IPS DF 6.9 (cell line): Measurements from ENCODE around the gene ELFN1.

Experiments
- DNase-seq: peaks from one replicate; pipeline ENCODE4 v3.0.0-alpha.2; 2013; ENCODE audit warnings: low read depth, low spot score
- H3K27ac ChIP-seq: one replicate; pipeline ENCODE4 v1.5.1; 2013; ENCODE audit warnings: low read length, control low read depth
- H3K27me3 ChIP-seq: 2 replicates; pipeline ENCODE4 v1.6.1; 2013; ENCODE audit warnings: mild to moderate bottlenecking, low read length; ENCODE audit not compliant: control insufficient read depth, insufficient read depth
- H3K36me3 ChIP-seq: 2 replicates; pipeline ENCODE4 v1.6.1; 2013; ENCODE audit warnings: low read length; ENCODE audit not compliant: control insufficient read depth, insufficient read depth
- H3K4me1 ChIP-seq: 2 replicates; pipeline ENCODE4 v1.6.1; 2013; ENCODE audit warnings: low read length; ENCODE audit not compliant: control insufficient read depth, insufficient read depth
- H3K4me3 ChIP-seq: 2 replicates; pipeline ENCODE4 v1.5.1; 2013; ENCODE audit warnings: mild to moderate bottlenecking, low read length
- H3K9me3 ChIP-seq: 2 replicates; pipeline ENCODE4 v1.6.1; 2013; ENCODE audit warnings: low read length, inconsistent platforms; ENCODE audit not compliant: control insufficient read depth, insufficient read depth
- WGBS: extraction: QIAGEN DNeasy Blood & Tissue Kit; methylation state at CpG from one replicate; pipeline ENCODE4 v1.1.7; 2013; ENCODE audit warnings: mixed read lengths, missing lambda C conversion rate; ENCODE audit not compliant: insufficient read length, insufficient coverage; 5-methylcytosine and 5-hydroxymethylcytosine counted together

ELFN1 gene

DNA sequence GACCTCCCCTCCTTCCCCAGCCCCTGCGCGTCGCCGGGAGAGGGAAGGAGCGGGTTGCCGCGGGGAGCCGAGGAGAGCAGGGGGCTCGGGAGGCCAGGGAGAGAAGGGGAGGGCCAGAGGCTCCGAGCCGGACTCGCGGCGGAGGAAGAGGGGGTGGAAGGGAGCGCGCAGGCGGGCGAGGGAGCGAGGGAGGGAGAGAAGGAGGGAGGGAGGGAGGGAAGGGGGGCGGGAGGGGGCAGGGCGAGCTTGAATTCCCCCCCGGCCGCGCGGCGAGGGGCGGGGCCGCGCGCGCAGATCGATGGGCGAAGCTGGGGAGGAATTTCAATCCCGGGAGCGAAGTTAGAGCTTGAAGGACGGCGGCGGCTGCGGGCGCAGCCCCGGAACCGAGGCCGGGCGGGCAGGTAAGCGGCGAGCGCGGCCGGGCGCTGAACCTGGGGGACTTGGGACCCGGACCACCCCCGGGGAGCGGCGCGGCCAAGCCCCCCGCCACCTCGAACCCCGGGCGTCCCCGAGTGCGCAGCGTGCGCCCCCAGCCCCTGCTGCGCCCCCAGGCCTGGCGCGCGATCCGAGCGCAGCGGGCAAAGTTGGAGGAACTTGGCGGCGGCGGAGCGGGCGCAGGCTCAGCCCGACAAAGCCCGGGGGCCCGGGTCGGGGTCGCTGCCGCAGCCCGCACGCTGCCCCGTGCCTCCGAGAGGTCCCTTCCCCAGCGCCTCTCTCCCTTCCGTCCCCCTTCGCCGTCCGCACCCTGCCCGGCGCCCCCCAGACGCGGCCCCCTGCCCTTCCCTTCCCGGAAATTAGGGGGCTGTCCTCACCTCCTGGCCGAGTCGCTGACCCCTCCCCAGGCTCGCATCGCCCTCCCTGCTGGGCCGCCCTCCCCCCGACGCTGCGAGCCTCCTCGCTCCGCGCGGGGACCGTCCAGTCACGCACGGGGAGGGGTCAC is at the start of gene ELFN1:
TSS of gene ELFN1 (plus strand) at position 324 of the 940 bp plus-strand sequence. CDS start 74,320 bp downstream, outside the sequence.
- Histone ChIP-seq H3K9me3 (no peaks in the 10 kb centered on the region), H3K27me3 (peaks cover 36% of the 10 kb centered on the region), H3K4me3 (peak within 1 kb of the TSS; percentile 61; the same call in 1 of the 2 replicates), H3K27ac (no peak within 1 kb of the TSS), H3K36me3 (no peaks in the 10 kb centered on the region; the same call in 1 of the 2 replicates), H3K4me1 (peaks cover 7% of the 10 kb centered on the region)
- WGBS, result no CpG with 5 or more reads among the region's 110 CpGs
- no peak for DNase-seq

DNA sequence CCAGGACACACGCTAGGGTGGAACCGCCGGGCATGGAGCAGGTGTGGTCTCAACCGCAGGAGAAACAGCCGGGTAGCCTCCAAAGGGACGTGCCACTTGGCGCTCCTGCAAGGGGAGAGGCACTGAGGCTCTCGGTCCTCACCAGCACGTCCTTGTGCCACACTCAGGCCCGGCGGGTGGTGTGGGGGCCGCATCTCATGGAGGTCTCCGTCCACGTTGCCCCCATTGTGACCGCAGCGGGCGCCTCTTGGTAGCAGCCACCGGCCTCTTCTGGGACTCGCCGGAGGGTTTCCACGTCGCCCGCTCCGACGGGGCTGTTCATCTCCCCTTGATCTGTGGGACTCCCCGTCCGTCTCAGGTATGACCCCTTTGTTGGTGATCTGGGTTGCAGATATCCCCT is 49.2 kb upstream of the ELFN1 start:
- no CpG with 5 or more reads among the region's 27 CpGs for WGBS
- H3K27me3 ChIP-seq, result no peaks in the 10 kb centered on the region
- H3K4me3 ChIP-seq, result no peak overlapping the region
- H3K9me3 ChIP-seq, result no peaks in the 10 kb centered on the region
- no peak for DNase-seq
- no peak overlapping the region for H3K27ac ChIP-seq
- H3K36me3 ChIP-seq, result no peaks in the 10 kb centered on the region; the same call in 1 of the 2 replicates
- H3K4me1 ChIP-seq, result no peaks in the 10 kb centered on the region

DNA sequence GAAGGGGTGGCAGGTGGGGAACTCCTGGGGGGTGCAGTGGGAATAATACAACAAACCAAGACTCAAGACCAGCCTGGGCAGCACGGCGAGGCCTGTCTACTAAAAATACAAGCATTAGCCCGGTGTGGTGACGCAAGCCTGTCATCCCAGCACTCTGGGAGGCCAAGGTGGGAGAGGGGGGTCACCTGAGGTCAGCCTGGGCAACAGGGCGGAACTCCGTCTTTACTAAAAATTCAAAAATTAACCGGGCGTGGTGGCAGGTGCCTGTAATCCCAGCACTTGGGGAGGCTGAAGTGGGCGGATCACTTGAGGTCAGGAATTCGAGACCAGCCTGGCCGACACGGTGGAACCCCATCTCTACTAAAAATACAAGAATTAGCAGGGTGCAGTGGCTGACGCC is 48.4 kb upstream of the ELFN1 start:
- Histone ChIP-seq H3K27ac (no peak overlapping the region), H3K36me3 (no peaks in the 10 kb centered on the region; the same call in 1 of the 2 replicates), H3K9me3 (no peaks in the 10 kb centered on the region), H3K4me1 (no peaks in the 10 kb centered on the region), H3K4me3 (no peak overlapping the region), H3K27me3 (no peaks in the 10 kb centered on the region)
- WGBS, result no CpG with 5 or more reads among the region's 13 CpGs
- no peak for DNase-seq

DNA sequence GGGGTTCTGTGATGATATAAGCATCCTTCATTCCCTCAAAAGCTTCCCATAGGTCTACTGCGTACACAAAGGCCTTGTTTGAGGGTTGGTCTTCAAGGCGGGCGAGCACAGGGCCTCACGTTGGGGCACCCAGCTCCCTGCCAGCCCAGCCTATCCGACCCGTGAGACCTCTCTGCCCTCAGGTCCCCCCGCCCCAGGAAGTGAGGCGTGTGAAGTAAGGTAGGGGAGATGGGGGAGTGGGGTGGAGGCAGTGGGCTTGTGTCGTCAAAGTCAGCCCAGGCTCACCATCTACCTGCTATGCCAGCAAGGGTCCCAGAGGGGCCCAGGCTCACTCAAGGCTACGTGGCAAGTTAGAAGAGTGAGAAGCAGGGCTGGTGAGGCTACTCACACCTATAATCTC is 47.6 kb upstream of the ELFN1 start:
- no CpG with 5 or more reads among the region's 10 CpGs for WGBS
- no peak overlapping the region for H3K4me3 ChIP-seq
- no peaks in the 10 kb centered on the region for H3K9me3 ChIP-seq
- no peak for DNase-seq
- H3K4me1 ChIP-seq, result no peaks in the 10 kb centered on the region
- H3K27me3 ChIP-seq, result no peaks in the 10 kb centered on the region
- no peaks in the 10 kb centered on the region; the same call in 1 of the 2 replicates for H3K36me3 ChIP-seq
- H3K27ac ChIP-seq, result no peak overlapping the region

DNA sequence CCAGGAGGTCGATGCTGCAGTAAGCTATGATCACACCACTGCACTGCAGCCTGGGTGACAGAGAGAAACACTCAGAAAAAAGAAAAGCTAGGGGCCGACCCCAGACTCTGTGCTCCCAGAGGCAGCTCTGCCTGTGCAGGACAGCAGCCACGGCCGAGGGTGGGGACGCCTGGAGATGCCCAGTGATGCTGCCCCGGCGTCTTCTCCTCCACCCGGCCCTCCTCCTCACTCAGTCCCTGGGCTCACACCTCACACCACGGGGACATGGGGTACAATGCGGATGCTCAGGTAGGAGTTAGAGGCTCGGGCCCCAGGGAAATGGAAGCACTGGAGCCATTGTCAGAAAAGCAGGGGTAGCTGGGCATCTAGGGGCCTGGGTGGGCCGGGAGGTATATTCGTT is 46.3 kb upstream of the ELFN1 start:
- Histone ChIP-seq H3K36me3 (no peaks in the 10 kb centered on the region; the same call in 1 of the 2 replicates), H3K4me1 (no peaks in the 10 kb centered on the region), H3K27me3 (no peaks in the 10 kb centered on the region), H3K27ac (no peak overlapping the region), H3K9me3 (no peaks in the 10 kb centered on the region), H3K4me3 (no peak overlapping the region)
- WGBS, result no CpG with 5 or more reads among the region's 13 CpGs
- DNase-seq, result no peak

DNA sequence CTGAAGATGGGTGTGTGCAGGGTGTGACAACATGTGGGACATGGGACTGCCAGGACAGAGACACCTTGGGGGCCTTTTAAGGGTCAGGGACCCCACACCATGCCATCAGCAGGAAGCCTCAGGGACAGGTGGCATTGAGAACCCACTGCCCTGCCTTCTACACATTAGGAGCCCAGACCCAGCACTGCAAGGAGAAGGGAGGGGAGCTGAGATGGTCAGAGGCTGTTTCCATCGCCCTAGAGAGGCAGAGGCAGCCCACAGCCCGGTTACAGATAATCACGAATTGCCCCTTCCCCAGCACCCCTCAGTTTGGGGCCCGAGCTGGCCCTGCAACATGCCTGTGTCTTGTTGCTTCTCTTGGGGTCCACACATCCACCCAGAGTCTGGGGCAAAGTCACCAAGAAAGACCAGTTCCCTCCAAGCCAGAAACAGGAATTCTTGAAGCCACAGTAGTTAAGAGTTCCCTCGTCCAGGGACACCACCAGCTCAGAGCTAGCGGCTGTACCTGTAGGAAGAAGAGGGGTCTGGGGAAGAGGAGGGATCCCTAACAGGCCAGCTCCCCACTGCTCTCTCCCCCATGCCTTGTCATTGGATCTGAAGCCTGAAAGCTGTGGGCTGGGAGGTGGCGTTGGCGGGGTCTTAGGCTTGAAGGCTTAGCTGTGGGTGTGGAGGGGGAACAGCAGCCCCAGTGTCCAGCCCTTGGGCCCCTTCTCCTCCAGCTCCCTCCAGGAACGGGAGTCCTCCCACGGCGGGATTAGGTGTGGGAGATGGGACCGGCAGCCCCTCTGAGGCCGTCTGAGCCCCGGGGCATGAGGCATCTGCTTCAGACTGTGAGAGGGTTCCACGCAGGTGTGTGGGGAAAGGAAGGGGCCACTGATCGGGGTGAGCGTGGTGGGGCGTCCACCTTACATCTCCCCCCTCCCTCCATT is 44.8 kb upstream of the ELFN1 start:
- Histone ChIP-seq H3K27me3 (no peaks in the 10 kb centered on the region), H3K4me3 (no peak overlapping the region), H3K9me3 (no peaks in the 10 kb centered on the region), H3K4me1 (no peaks in the 10 kb centered on the region), H3K36me3 (no peaks in the 10 kb centered on the region; the same call in 1 of the 2 replicates), H3K27ac (no peak overlapping the region)
- WGBS, result no CpG with 5 or more reads among the region's 18 CpGs
- no peak for DNase-seq

DNA sequence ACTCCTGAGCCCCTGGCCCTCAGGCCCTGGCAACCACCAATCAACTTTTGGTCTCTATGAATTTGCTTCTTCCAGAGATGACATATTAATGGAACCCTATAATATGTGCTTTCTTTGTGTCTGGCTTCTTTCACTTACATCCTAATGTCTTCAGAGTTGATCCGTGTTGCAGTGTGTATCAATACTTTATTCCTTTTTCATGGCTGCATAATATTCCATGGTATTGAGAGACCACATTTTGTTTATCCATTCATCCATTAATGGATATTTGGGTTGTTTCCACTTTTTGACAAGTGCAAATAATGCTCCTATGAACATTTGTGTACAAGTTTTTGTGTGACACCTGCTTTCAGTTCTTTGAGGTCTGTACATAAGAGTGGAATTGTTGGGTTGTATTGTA is 43.3 kb upstream of the ELFN1 start:
- no peak overlapping the region for H3K4me3 ChIP-seq
- H3K27me3 ChIP-seq, result no peaks in the 10 kb centered on the region
- no peaks in the 10 kb centered on the region; the same call in 1 of the 2 replicates for H3K36me3 ChIP-seq
- no peak for DNase-seq
- no peaks in the 10 kb centered on the region for H3K9me3 ChIP-seq
- H3K27ac ChIP-seq, result no peak overlapping the region
- WGBS, result no CpG with 5 or more reads among the region's 1 CpG
- H3K4me1 ChIP-seq, result no peaks in the 10 kb centered on the region

DNA sequence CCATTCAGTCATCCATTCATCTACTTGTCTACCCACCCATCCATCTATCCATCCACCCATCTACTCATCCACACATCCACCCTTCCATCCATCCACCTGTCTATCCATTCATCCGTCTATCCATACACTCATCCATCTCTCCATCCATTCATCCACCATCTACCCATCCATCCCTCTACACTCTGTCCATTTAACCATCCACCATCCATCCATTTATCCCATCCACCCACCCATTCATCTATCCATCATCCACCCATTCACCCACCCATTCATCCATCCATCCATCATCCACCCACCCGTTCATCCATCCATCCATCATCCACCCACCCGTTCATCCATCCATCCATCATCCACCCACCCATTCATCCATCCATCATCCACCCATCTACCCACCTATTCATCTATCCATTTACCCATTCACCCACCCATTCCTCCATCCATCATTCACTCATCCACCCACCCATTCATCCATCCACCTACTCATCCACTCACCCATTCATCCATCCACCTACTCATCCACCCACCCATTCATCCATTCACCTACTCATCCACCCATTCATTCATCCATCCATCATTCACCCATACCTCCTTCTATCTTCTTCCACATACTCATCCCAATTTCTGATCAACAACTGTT is 39.3 kb upstream of the ELFN1 start:
- Histone ChIP-seq H3K4me1 (0 out of 2 replicates have a peak, but pooled peaks cover 1% of the 10 kb centered on the region), H3K4me3 (no peak overlapping the region), H3K27me3 (no peaks in the 10 kb centered on the region), H3K27ac (no peak overlapping the region), H3K9me3 (no peaks in the 10 kb centered on the region), H3K36me3 (no peaks in the 10 kb centered on the region)
- no peak for DNase-seq
- 100% methylated on average over 3 of the region's 3 CpGs for WGBS

DNA sequence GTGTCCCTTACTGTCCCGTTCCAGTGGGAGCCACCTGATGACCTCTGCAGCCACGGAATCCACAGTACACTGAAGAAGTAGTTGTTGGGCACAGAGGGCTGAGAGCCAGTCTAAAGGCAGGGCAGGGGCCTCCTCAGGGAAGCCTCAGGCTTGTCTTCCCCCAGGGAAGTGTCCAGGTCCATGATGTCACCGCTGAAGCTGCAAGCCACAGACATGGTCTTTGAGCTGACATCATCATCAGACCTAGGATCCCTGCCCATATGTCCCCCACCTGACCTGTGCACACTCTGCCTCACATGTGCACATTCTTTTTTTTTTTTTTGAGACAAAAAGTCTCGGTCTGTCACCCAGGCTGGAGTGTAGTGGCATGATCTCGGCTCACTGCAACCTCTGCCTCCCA is 38.4 kb upstream of the ELFN1 start:
- H3K4me1 ChIP-seq, result 0 out of 2 replicates have a peak, but pooled peaks cover 1% of the 10 kb centered on the region
- no peak overlapping the region for H3K4me3 ChIP-seq
- H3K9me3 ChIP-seq, result no peaks in the 10 kb centered on the region
- WGBS, result no CpG with 5 or more reads among the region's 5 CpGs
- no peak for DNase-seq
- H3K27me3 ChIP-seq, result no peaks in the 10 kb centered on the region
- H3K27ac ChIP-seq, result no peak overlapping the region
- no peaks in the 10 kb centered on the region for H3K36me3 ChIP-seq

DNA sequence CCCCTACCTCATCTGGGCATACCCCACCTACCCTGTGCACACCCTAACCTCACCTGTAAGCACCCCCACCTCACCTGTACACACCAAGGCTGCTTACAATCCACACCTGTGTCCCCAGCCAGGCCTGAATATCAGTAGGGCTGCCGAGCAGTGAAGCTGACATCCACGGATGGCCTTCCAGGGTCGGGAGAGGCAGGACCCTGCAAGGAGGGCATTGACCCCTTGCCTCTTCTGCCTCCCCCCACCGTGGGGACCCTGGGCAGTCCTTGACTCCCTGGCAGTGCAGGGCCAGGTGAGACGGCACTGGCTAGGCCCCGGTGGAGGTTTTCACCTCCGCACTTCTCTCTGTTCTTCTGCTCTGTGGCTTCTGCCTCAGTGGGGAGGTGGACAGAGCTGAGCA is 37.6 kb upstream of the ELFN1 start:
- Histone ChIP-seq H3K4me3 (no peak overlapping the region), H3K9me3 (no peaks in the 10 kb centered on the region), H3K27ac (no peak overlapping the region), H3K4me1 (0 out of 2 replicates have a peak, but pooled peaks cover 1% of the 10 kb centered on the region), H3K27me3 (no peaks in the 10 kb centered on the region), H3K36me3 (no peaks in the 10 kb centered on the region)
- WGBS, result no CpG with 5 or more reads among the region's 7 CpGs
- no peak for DNase-seq
